Measurements from ENCODE around the gene TOE1. TPM values are rescaled to one million over a fixed set of nuclear protein-coding genes. Genes with fewer than 3 reads are reported as not detected.
"Not testable (repeated sequence)": the region's sequence is repeated elsewhere in the genome, so short reads cannot be mapped to it uniquely, and the experiment has no call there.

Gene TOE1
- total RNA-seq (10 to 100 TPM in 1 of 2 donors, 1 to 10 TPM in 1; 6.9 to 10.6 TPM), polyA plus RNA-seq (1 to 10 TPM; 8.1 to 8.5 TPM)
- long read RNA-seq, donor 1, transcript TOE1-201 (8 exons, 2,389 nt): major isoform, 33 of 56 reads
- long read RNA-seq, donor 1, partial matches to known transcripts: 3 of 56 reads
- long read RNA-seq, donor 1, other reads (novel, unspliced or antisense): 19 of 56 reads
- long read RNA-seq, donor 2, partial matches to known transcripts: 1 of 6 reads
- long read RNA-seq, donor 2, other reads (novel, unspliced or antisense): 3 of 6 reads

- peak within 1 kb of the TSS; percentile 60 to 64 for H3K4me3 ChIP-seq (ENCODE audit: low read length in 2 of 2)
- H3K27me3 ChIP-seq (ENCODE audit: control insufficient read depth in 1 of 2, insufficient read depth in 2 of 2, low read length in 1 of 2): no peaks in the 10 kb centered on the region
- peak; percentile 96 to 98 for DNase-seq
- H3K27ac ChIP-seq (ENCODE audit: low read depth in 1 of 2, low read length in 2 of 2): peak within 1 kb of the TSS; percentile 49 to 91
- intact Hi-C loops (cut with DNase I): loop anchor here in 1 of 2 donors (1.0 kb wide), 1 partner anchor 36 kb away; no protein-coding TSS in a partner anchor
- peaks cover 0 to 15% of the 10 kb centered on the region in 2 donors for H3K36me3 ChIP-seq (ENCODE audit: control insufficient read depth in 1 of 2, insufficient read depth in 2 of 2, low read length in 1 of 2)
- H3K4me1 ChIP-seq (ENCODE audit: control insufficient read depth in 1 of 2, insufficient read depth in 2 of 2, low read length in 2 of 2): no peaks in the 10 kb centered on the region
- H3K9me3 ChIP-seq (ENCODE audit: control insufficient read depth, low read length): no peaks in the 10 kb centered on the region
- peak; percentile 97 for ATAC-seq (ENCODE audit: low FRiP score)
- 0 to 1% methylated on average over 70 of the region's 70 CpGs for WGBS, 2 donors
These were observed at the start of gene TOE1, which contains the start of gene MUTYH for GRCh38 chr1:45339789-45340558. Gene TOE1, plus strand, starts transcription at chr1:45340170. Its CDS starts 83 bp downstream, at chr1:45340253. Gene MUTYH, minus strand, starts transcription at chr1:45340440. Its CDS starts 5,935 bp downstream, at chr1:45334505.

GRCh38 chr1:45291002-45291401 is 49.0 kb upstream of the TOE1 start:
- intact Hi-C loops (cut with DNase I); H3K36me3 ChIP-seq (ENCODE audit: control insufficient read depth in 1 of 2, insufficient read depth in 2 of 2, low read length in 1 of 2); H3K27ac ChIP-seq (ENCODE audit: low read depth in 1 of 2, low read length in 2 of 2); DNase-seq; H3K4me1 ChIP-seq (ENCODE audit: control insufficient read depth in 1 of 2, insufficient read depth in 2 of 2, low read length in 2 of 2); ATAC-seq (ENCODE audit: low FRiP score); H3K4me3 ChIP-seq (ENCODE audit: low read length in 2 of 2); H3K27me3 ChIP-seq (ENCODE audit: control insufficient read depth in 1 of 2, insufficient read depth in 2 of 2, low read length in 1 of 2); H3K9me3 ChIP-seq (ENCODE audit: control insufficient read depth, low read length): not testable (repeated sequence)
- WGBS, 2 donors: 68 to 73% methylated on average over 6 of the region's 6 CpGs

GRCh38 chr1:45291716-45292115 is 48.3 kb upstream of the TOE1 start:
- intact Hi-C loops (cut with DNase I): no loop called here
- ATAC-seq (ENCODE audit: low FRiP score): no peak
- H3K27me3 ChIP-seq (ENCODE audit: control insufficient read depth in 1 of 2, insufficient read depth in 2 of 2, low read length in 1 of 2): no peaks in the 10 kb centered on the region
- H3K4me1 ChIP-seq (ENCODE audit: control insufficient read depth in 1 of 2, insufficient read depth in 2 of 2, low read length in 2 of 2): no peaks in the 10 kb centered on the region
- H3K9me3 ChIP-seq (ENCODE audit: control insufficient read depth, low read length): no peaks in the 10 kb centered on the region
- H3K4me3 ChIP-seq (ENCODE audit: low read length in 2 of 2): no peak overlapping the region
- H3K36me3 ChIP-seq (ENCODE audit: control insufficient read depth in 1 of 2, insufficient read depth in 2 of 2, low read length in 1 of 2): no peaks in the 10 kb centered on the region
- H3K27ac ChIP-seq (ENCODE audit: low read depth in 1 of 2, low read length in 2 of 2): no peak overlapping the region
- WGBS, 2 donors: 71 to 76% methylated on average over 2 of the region's 2 CpGs
- DNase-seq: no peak

GRCh38 chr1:45297666-45298356 is 42.2 kb upstream of the TOE1 start:
- Histone ChIP-seq H3K9me3 (ENCODE audit: control insufficient read depth, low read length) (no peaks in the 10 kb centered on the region), H3K36me3 (ENCODE audit: control insufficient read depth in 1 of 2, insufficient read depth in 2 of 2, low read length in 1 of 2) (no peaks in the 10 kb centered on the region), H3K4me3 (ENCODE audit: low read length in 2 of 2) (no peak overlapping the region), H3K4me1 (ENCODE audit: control insufficient read depth in 1 of 2, insufficient read depth in 2 of 2, low read length in 2 of 2) (no peaks in the 10 kb centered on the region), H3K27ac (ENCODE audit: low read depth in 1 of 2, low read length in 2 of 2) (no peak overlapping the region), H3K27me3 (ENCODE audit: control insufficient read depth in 1 of 2, insufficient read depth in 2 of 2, low read length in 1 of 2) (no peaks in the 10 kb centered on the region)
- ATAC-seq (ENCODE audit: low FRiP score) (no peak), DNase-seq (no peak)
- 75 to 78% methylated on average over 8 of the region's 8 CpGs for WGBS, 2 donors
- intact Hi-C loops (cut with DNase I): no loop called here

GRCh38 chr1:45299296-45299695 is 40.7 kb upstream of the TOE1 start:
- H3K27ac ChIP-seq (ENCODE audit: low read depth in 1 of 2, low read length in 2 of 2): no peak overlapping the region
- H3K4me1 ChIP-seq (ENCODE audit: control insufficient read depth in 1 of 2, insufficient read depth in 2 of 2, low read length in 2 of 2): no peaks in the 10 kb centered on the region
- no peak for DNase-seq
- H3K36me3 ChIP-seq (ENCODE audit: control insufficient read depth in 1 of 2, insufficient read depth in 2 of 2, low read length in 1 of 2): no peaks in the 10 kb centered on the region
- intact Hi-C loops (cut with DNase I): no loop called here
- H3K9me3 ChIP-seq (ENCODE audit: control insufficient read depth, low read length): no peaks in the 10 kb centered on the region
- no peak overlapping the region for H3K4me3 ChIP-seq (ENCODE audit: low read length in 2 of 2)
- ATAC-seq (ENCODE audit: low FRiP score): no peak
- no peaks in the 10 kb centered on the region for H3K27me3 ChIP-seq (ENCODE audit: control insufficient read depth in 1 of 2, insufficient read depth in 2 of 2, low read length in 1 of 2)
- 70 to 79% methylated on average over 1 of the region's 1 CpG for WGBS, 2 donors

GRCh38 chr1:45299981-45300668 is 39.8 kb upstream of the TOE1 start:
- no peaks in the 10 kb centered on the region for H3K9me3 ChIP-seq (ENCODE audit: control insufficient read depth, low read length)
- H3K4me1 ChIP-seq (ENCODE audit: control insufficient read depth in 1 of 2, insufficient read depth in 2 of 2, low read length in 2 of 2): no peaks in the 10 kb centered on the region
- DNase-seq (peak in 1 of 2 donors; percentile 49), ATAC-seq (ENCODE audit: low FRiP score) (no peak)
- H3K27me3 ChIP-seq (ENCODE audit: control insufficient read depth in 1 of 2, insufficient read depth in 2 of 2, low read length in 1 of 2): no peaks in the 10 kb centered on the region
- 4 to 6% methylated on average over 4 of the region's 4 CpGs for WGBS, 2 donors
- intact Hi-C loops (cut with DNase I): loop anchor here (1.0 to 10.0 kb wide), 6 partner anchors 95 to 568 kb away; partner anchors contain the start of genes PLK3 (in 1 of the 2), PTCH2 (in 1 of the 2), RNU5D-1 (in 1 of the 2) and ZSWIM5 (in 1 of the 2)
- no peak overlapping the region for H3K27ac ChIP-seq (ENCODE audit: low read depth in 1 of 2, low read length in 2 of 2)
- no peaks in the 10 kb centered on the region for H3K36me3 ChIP-seq (ENCODE audit: control insufficient read depth in 1 of 2, insufficient read depth in 2 of 2, low read length in 1 of 2)
- H3K4me3 ChIP-seq (ENCODE audit: low read length in 2 of 2): no peak overlapping the region

GRCh38 chr1:45300669-45300997 is 39.3 kb upstream of the TOE1 start:
- H3K9me3 ChIP-seq (ENCODE audit: control insufficient read depth, low read length): no peaks in the 10 kb centered on the region
- WGBS, 2 donors: 57 to 66% methylated on average over 2 of the region's 2 CpGs
- DNase-seq: no peak
- no peak overlapping the region for H3K4me3 ChIP-seq (ENCODE audit: low read length in 2 of 2)
- H3K36me3 ChIP-seq (ENCODE audit: control insufficient read depth in 1 of 2, insufficient read depth in 2 of 2, low read length in 1 of 2): no peaks in the 10 kb centered on the region
- no peaks in the 10 kb centered on the region for H3K4me1 ChIP-seq (ENCODE audit: control insufficient read depth in 1 of 2, insufficient read depth in 2 of 2, low read length in 2 of 2)
- no peak overlapping the region for H3K27ac ChIP-seq (ENCODE audit: low read depth in 1 of 2, low read length in 2 of 2)
- intact Hi-C loops (cut with DNase I): loop anchor here (1.0 to 10.0 kb wide), 6 partner anchors 96 to 568 kb away; partner anchors contain the start of genes PLK3 (in 1 of the 2), PTCH2 (in 1 of the 2), RNU5D-1 (in 1 of the 2) and ZSWIM5 (in 1 of the 2)
- no peak for ATAC-seq (ENCODE audit: low FRiP score)
- no peaks in the 10 kb centered on the region for H3K27me3 ChIP-seq (ENCODE audit: control insufficient read depth in 1 of 2, insufficient read depth in 2 of 2, low read length in 1 of 2)
